IPS DF 4.7 (cell line): Measurements from ENCODE around the gene LMBRD1.
"Not testable (repeated sequence)": the region's sequence is repeated elsewhere in the genome, so short reads cannot be mapped to it uniquely, and the experiment has no call there.

Source experiments
- DNase-seq: peaks from one replicate; pipeline ENCODE4 v3.0.0-alpha.2; 2013; ENCODE audit warnings: low spot score; ENCODE audit errors: extremely low read depth

Gene LMBRD1

DNA sequence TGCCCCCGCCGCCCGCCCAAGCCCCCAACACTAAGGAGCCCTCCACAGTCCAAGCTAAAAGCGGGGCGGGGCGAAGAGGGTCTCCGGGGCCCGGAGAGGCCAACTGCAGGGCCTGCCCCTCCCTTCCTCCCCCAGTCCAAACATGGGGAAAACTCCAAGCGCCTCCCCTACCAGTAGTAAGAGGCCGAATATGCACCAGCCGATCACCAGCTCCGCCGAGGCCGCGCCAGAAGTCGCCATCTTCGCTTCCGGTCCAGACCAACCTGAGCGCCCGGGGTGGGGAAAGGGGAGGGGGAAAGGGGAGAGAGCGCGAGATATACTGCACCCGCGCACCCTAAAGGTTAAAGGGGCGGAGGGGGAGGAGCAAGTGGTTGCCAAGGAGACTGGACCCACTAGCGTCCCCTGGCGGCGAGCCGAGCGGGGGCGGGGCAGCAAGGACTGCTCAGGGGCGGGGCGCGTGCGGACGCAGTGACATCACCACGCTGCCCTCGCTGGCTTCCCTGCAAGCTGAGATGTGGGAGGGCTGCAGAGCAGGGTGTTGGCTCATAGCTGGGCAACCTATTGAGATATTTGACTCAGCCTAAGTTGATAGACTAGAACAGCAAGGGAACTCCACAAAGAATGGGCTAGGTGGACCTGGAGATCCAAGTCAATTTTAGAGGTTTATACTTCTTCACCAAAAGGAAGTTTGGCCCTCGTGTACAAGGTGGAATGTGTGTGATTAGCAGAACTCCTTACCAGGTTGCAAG, at the start of gene LMBRD1:
Gene LMBRD1, minus strand, starts transcription at position 369 of the 749 bp plus-strand sequence. Its CDS starts 129 bp downstream, at position 240.
- DNase-seq = peak; percentile 56

DNA sequence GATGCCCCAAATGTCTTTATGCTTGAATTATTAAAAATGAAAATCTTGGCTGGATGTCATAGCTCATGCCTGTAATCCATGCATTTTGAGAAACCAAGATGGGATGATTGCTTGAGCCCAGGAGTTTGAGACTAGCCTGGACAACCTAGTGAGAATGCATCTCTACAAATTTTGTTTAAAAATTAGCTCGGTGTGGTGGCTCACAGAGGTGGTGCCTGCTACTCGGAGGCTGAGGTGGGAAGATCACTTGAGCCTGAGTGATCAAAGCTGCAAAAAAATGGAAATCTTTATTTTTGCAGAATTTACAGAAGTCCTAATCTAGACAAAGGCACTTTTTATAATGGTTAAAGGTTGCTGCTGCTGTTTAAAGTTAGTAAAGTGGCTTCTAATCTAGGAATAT, 49.5 kb upstream of the LMBRD1 start:
- DNase-seq = no peak

DNA sequence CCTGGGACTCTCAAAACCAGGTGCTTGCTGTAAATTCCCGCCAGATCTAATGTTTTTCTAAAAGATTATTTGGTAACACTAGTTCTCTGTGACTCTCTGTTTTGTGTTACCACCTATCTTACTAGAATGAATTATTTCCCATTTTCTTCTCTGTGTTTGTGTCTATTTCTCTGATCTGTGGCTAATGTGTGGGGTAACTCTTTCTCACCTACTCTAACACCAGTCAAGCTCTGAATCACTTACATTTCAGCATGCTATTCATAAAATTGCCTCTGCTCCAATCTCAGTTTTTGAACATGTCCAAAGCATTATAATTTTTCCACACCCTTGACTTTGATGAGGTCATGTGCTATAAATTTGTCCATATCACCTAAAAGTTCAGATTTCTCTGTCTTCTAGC, 46.4 kb upstream of the LMBRD1 start:
- DNase-seq = no peak

DNA sequence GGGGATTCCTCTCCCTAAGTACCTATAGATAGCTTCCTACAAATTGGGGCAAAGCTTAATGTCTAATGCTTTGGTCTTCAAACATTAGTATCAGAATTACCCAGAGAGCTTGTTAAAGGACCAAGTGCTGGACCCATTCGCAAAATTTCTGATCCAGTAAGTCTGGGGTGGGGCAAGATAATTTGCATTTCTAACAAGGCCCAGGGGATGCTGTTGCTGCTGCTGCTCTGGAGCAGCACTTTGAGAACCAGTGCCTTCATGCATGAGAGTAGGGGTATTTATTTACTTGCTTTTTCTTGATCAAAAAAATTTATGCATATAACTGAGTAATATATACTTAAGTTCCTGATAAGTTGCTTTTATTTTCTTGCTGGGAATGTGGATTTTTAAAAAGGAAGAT, 45.1 kb upstream of the LMBRD1 start:
- no peak for DNase-seq

DNA sequence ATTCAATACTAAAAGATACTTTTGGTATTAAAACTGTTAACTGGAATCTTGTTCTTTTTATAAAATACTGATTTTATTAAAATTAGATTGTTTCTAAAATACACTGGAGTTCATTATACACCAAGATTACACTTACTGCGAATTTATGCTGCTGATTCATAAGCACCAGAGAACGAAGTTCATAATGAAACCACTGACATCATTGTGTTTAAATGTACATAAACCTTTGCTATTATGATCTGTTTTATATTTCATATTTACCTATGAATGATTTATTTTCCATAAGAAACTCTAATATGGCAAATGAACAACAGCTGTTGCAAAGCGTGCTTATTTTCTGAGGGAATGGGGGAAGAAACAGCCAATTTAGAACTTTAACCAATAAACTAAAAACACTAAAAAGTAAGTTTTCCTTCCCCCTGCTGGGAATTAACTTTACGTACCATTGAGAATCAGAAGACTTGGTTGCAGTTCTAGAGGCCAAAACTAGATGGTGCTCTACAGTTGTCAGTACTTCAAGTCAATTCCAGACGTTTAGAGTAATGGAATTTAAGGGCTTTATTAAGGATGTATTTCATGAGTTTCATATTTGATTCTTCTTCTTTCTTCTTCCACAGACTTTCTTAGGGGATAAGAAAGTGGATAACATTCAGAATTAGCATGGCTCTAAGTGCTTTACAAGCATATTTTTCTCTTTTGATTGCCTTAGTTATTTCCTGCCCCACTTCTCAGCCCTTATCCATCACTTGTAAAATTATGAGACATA, 38.8 kb upstream of the LMBRD1 start:
- no peak for DNase-seq

DNA sequence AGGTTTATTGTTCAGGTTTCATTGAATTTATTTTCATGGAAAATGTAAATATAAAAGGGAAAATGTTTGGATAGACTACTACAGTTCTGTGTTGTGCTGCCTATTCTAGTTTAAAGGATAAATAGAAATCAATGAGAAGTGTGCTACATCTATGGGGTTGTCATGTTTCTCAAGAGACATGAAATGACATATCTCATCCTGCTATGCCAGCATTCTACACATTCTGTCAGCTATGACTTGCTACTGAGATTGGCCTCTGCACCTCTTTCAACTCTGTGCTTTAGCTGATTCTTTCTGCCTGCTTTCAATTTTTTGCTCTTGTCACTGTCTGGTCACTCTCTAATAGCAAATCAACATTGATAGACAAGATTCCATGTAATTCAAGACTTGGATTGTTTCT, 35.7 kb upstream of the LMBRD1 start:
- DNase-seq = no peak

DNA sequence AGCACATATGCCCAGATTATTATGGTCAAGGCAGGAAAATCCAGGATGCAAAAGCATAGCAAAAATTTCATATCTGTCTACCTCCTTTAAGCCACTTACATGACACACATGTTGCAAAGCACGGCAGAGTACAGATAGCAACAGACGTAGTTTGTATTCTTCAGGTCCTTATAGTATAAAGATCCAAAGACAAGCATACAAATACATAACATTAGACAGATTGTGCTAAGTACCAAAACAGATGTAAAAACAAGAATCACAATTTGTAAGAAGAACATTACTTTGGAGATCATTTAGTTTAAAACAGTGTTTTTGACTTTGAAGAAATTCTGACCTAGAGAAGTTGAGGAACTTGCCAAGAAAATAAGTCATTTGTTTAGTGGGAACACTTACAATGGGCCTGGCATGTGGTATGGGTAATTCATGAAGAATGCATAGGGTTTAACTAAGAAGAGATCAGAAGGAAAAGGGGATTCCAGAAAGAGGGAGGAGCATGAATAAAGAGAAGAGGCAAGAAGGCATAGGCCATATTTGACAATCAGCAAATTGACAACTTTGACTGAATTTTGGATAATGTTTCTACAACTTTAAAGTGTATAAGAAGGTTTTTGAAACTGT, 30.6 kb upstream of the LMBRD1 start:
- DNase-seq = no peak

DNA sequence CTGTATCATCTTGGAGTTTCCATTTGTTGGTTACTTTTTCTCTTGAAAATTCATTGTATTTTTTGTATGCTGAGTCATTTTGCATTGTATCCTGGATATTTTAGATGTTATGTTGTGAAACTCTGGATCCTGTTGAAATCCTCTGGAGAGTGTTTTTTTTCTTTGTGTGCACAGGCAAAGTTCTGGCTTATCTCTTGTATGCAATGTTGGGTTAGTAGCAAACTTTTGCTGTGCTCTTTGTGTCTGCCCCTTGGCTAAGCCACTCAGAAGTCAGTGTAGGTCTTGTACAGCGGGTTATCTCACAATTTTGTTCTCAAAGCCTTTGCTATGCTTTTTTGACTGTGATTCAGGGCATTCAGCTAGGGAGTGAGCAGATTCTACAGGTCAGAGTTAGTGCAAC, 29.1 kb upstream of the LMBRD1 start:
- DNase-seq = no peak

DNA sequence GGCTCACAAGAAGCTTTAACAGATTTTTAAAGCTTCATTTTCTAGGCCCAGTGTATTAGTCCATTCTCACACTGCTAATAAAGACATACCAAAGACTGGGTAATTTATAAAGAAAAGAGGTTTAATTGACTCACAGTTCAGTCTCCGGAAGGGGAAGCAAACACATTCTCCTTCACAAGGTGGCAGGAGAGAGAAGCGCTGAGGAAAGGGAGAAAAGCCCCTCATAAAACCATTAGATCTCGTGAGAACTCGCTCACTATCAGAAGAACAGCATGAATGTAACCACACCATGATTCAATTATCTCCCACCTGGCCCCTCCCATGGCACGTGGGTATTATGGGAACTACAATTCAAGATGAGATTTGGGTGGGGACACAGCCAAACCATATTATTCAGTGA, 27.5 kb upstream of the LMBRD1 start:
- not testable (repeated sequence) for DNase-seq

DNA sequence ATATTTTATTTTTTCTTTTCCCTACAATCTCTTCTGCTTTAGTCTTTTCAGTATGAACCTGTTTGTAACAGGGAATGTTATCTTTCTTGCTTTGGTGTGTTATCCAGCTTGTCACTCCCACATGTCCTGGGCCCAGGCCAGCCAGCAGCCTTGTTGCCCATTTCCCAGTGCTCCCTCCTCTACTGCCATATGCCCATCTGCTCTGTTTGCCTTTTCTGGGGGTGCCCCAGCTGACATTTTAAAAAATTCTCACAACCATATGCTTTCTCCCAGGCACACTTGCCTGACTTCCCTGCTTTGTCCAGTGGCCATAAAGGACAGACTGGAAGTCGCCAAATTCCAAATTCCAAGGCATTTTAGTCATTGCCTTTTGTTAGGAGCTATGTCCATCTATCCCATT, 23.6 kb upstream of the LMBRD1 start:
- no peak for DNase-seq

DNA sequence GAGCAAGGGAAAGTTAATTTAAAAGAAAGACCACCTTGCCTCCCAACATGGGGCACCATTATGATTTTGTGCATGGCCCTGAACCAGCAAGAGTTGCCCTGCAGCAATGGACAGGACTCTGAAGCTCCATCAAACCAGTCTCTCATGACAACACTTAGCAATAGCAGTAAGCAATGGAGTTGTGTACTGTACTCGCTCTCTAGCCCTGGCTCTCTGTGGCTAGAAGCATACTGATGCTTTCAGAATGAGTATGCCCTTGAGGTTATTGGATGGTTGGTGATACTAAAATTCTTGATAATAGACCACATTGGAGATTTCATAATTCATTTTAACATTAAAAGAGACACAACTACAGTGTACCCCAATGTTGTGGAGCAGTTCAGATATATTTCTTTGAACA, 23.2 kb upstream of the LMBRD1 start:
- DNase-seq = no peak

DNA sequence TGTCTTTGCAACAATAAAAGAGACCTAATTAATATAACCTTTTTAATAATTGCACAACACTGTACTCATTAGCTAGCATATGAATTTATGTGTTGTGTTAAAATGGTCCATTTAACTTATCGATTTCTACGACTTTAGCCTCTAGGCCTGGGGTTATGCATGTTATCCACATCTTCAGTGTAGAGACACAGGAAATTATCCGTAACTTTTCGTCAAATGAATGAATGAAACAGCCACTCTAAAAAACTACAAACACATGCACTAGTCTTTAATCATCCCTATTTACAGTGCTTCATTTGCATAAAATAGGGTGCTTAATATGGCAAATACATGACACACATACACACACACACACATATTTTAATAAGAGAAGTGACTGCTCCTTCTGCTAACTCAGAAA, 22.3 kb upstream of the LMBRD1 start:
- DNase-seq = no peak

DNA sequence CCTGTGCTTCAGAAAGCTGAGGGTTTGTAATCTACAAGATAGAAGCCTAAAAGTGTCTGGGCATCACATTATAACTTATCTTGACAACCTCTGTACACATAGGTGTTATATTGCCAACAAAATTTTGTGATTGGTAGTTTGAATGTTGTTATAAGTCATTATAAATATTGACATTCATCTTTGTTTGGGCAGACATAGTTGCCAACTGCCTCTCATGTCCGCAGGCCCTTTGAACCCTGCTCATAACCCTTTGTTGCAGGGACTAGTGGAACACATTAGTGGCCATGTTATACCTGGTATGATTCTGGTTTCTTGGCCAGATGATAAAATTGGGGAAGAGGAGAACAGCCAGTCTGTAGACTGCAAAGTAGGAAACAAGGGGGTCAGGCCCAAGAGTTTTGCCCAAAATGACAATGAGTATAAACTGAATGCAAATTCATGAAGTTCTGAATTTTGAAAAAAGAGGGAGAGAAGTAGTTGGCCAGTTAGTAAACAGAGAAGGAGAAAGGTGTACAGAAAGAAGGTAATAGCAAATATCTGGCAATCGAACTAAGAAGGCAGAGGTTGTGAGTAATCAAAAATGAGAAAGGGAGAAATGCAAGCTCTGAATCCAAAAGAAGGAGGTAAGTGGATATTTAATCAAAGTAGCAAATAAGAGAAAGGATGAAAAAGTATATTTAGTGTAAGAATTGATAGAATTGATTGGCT, 21.6 kb upstream of the LMBRD1 start:
- DNase-seq = no peak

DNA sequence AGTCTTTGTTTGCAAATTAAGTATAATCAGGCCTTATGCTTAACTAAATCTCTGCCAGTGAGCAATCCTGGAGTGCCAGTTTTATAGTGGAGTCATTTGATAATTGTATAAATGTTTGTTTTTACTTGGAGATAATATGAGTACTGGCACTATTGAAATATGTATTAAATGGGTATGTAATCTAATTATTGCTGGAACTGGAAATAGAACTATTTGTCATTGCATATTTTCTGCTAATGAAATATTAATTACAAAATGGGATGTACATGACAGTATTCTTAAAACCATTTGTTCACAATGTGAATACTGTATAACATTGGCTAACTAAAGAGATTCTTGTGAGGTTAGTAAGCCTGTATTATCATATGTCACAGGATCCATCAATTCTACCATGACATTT, 20.5 kb upstream of the LMBRD1 start:
- no peak for DNase-seq

DNA sequence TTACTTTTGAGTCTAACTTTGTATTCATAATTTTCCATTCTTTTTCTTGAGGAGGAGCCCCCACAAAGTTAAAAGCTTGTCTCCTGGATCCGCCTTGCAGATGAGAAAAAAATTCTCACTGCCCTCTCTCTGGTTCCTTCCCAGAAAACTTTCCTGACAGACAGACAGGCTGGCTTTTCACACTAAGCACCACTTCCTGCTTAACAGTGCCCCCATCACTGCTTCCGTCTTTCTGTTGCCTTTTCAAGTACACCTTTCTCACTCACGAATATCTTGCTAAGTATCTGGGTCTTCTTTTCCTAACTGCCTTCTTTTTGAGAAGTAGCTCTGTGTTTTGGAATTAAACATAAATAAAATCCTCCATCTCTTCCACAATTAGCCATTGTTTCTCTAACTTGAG, 19.8 kb upstream of the LMBRD1 start:
- DNase-seq = no peak

DNA sequence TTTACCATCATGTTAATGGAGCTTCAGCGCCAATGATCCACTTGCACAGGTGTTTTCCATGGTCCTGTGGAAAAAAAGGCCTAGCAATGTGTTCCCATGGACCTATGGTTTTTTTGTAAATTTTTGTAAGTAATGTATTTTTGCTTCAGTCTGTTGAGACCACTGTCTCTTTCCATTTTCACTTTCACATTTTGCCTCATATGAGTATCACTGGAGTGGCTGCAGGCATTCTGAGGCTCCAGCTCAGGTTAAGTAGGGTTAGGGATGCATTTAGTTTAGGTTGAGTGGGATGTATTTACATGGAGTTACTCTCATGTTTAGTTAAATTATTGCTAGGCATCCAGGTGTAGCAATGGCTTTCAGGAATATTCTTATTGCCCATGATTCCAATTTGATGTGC, 19.2 kb upstream of the LMBRD1 start:
- DNase-seq = no peak

DNA sequence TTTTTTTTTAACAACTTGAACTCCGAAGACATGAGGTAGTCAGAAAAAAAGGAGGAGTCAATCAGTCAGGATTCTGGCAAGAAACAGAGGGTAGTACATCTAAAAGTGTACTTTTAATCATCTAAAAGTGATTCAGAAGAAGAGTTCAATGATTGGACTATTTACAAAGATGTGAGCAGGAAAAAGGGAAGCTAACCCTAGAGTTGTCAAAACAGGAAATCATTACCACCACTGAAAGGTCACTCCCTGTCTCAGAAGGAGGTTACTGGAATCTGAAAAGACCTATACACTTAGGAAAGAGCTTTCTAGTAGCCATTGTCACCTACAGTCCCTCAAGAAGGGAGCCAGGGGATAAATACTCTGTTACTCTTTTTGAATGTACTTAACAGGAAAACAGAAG, 16.7 kb upstream of the LMBRD1 start:
- DNase-seq = no peak

DNA sequence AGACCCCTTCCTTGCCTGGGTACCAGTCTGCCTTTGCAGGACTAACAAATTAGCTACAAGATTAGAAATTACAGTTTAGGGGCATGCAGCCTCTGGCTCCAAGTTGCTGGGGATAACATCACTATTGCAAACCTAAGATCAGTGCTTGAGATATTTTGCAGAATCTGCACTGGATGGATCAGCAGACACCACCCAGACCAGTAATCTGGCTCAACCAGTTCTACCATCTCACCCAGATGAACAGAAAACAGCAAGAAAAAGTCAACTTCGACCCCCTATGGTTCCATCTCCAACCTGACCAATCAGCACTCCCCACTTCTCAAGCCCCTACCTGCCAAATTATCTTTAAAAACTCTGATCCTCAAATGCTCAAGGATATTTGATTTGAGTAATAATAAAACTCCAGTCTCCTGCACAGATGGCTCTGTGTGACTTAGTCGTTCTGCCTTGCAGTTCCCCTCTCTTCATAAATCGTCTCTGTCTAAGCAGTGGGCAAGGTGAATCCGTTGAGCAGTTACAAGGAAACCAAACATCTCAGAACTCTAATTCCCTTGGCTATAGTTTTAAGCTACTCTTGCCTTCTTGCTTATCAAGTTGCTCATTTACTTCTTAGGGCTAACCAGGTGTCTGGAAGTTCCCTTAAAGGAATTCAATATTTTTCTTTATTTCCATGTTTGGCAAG, 16.1 kb upstream of the LMBRD1 start:
- no peak for DNase-seq

DNA sequence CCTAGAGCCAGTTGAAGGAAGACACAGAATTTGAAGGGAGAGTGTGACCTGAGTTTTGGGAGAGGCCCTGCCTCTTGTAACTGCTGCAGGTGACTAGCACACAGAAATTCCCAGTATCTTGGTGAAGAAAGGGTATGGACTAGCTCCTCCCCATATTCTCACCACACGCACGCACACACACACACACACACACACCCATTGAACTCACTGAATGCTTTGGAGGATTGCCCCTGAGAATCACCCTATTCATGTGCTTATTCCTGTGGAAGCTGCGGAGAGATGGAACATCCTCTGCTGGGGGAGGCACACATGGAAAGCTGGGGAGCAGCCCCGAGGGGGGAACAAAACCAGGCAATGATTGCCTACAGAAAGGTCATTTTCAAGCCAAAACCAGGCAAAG, 6.2 kb upstream of the LMBRD1 start:
- DNase-seq = no peak

DNA sequence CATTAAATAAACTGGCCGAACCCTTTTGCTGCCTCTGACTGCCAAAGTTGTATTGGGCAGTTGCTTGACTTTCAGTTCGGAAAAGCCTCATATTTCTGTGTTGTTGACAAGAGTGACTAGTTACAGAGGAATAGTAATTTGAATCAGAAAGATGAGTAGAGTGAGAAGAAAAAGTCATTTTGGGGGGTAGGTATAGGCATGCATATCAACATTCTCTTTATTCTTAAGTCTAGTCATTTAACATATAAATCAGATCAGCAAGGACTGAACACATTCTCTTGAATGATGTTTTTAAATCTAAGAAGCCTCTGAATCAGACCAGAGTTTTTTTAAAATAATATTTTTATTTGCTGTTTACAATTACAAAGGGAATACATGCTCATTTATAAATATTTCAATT, 4.9 kb upstream of the LMBRD1 start:
- no peak for DNase-seq

DNA sequence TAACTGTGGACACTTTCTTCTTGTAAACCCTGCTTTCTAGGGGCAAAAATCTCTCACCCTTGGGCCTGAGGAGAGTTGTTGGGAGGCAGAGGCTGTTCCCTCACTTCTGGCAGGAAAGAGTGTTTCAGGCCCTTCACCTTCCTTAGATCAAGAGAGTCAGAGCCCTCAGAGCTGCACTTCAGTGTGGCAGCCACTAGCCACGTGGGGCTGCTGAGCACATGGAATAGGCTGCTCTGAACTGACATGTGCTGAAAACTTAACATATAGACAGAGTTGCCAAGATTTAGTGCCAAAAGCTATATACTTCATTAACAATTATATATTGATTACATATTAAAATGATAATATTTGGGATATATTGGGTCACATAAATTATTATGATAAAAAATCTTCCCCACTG, 4.4 kb upstream of the LMBRD1 start:
- no peak for DNase-seq
